SK-N-SH (cell line): ENCODE measurements around the gene PER1.

Experiments used
- CTCF ChIP-seq: fragments of 200-600 bp; sonication (generic); IDR thresholded peaks from 2 replicates; pipeline ENCODE4 v1.6.1; 2017; ENCODE audit warnings: antibody characterized with exemption, mild to moderate bottlenecking, moderate library complexity
- EZH2phosphoT487 ChIP-seq: fragments of 200-600 bp; sonication (generic); IDR thresholded peaks from 2 replicates; pipeline ENCODE4 v1.6.1; 2017; ENCODE audit warnings: low read depth, mixed run types, mild to moderate bottlenecking, antibody characterized with exemption, moderate library complexity, borderline replicate concordance
- IRF3 ChIP-seq: fragments of 150-350 bp; IDR thresholded peaks from 2 replicates; pipeline ENCODE4 v1.6.1; 2016; ENCODE audit warnings: mild to moderate bottlenecking, low read depth, low read length
- POLR2AphosphoS5 ChIP-seq: IDR thresholded peaks from 2 replicates; pipeline ENCODE4 v1.6.1; 2012; ENCODE audit warnings: low read depth, low read length
- RXRA ChIP-seq: IDR thresholded peaks from 2 replicates; pipeline ENCODE4 v1.4.0; 2012; ENCODE audit warnings: low read depth, mild to moderate bottlenecking, borderline replicate concordance
- SIN3A ChIP-seq: IDR thresholded peaks from 2 replicates; pipeline ENCODE4 v1.6.1; 2012; ENCODE audit warnings: low read depth, mild to moderate bottlenecking, low read length, moderate library complexity, borderline replicate concordance
- TAF1 ChIP-seq: IDR thresholded peaks from 2 replicates; pipeline ENCODE4 v1.6.1; 2012; ENCODE audit warnings: low read depth, mild to moderate bottlenecking, low read length, moderate library complexity, borderline replicate concordance
- TF ChIP-seq, protein P1 (sequence below): IDR thresholded peaks from 2 replicates; pipeline ENCODE4 v1.4.0; 2012; ENCODE audit warnings: low read depth, borderline replicate concordance

DNA sequence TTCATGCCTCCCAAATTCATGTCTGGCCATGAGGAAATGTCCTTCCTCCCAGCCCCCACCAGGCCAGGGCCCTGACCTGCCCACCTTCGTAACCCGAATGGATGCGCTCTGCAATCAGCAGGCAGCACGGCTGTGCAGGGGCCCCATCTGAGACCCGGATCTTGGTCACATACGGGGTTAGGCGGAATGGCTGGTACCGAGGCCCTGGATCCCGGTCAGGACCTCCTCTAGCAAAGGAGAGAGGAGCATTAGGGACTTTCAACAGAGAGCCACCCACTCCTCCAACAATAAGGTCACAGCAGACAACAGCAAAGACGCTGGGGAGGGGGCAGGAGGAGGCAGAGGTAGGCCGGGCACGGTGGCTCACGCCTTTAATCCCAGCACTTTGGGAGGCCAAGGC is 3.6 kb downstream of the PER1 start:
- TF ChIP-seq SIN3A: no peak
- TF ChIP-seq CTCF: no peak
- TF ChIP-seq EZH2phosphoT487: no peak
- TF ChIP-seq, protein P1, sequence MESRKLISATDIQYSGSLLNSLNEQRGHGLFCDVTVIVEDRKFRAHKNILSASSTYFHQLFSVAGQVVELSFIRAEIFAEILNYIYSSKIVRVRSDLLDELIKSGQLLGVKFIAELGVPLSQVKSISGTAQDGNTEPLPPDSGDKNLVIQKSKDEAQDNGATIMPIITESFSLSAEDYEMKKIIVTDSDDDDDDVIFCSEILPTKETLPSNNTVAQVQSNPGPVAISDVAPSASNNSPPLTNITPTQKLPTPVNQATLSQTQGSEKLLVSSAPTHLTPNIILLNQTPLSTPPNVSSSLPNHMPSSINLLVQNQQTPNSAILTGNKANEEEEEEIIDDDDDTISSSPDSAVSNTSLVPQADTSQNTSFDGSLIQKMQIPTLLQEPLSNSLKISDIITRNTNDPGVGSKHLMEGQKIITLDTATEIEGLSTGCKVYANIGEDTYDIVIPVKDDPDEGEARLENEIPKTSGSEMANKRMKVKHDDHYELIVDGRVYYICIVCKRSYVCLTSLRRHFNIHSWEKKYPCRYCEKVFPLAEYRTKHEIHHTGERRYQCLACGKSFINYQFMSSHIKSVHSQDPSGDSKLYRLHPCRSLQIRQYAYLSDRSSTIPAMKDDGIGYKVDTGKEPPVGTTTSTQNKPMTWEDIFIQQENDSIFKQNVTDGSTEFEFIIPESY: no peak
- no peak for TF ChIP-seq POLR2AphosphoS5
- no peak for TF ChIP-seq IRF3
- TF ChIP-seq RXRA: no peak
- TF ChIP-seq TAF1: no peak
